GM19438 (cell line): ENCODE data around the gene GCNT1.
"Not testable (repeated sequence)": the region's sequence is repeated elsewhere in the genome, so short reads cannot be mapped to it uniquely, and the experiment has no call there.

Experiments
- ATAC-seq: cut with Tn5 transposase; IDR thresholded peaks from one replicate; pipeline ENCODE4 v1.9.1; 2021; ENCODE audit warnings: low read depth; ENCODE audit not compliant: unreplicated experiment

Gene GCNT1

GRCh38 chr9:76441551-76442322 lies 17.2 kb upstream of the GCNT1 start:
- ATAC-seq: peak; percentile 55

DNA sequence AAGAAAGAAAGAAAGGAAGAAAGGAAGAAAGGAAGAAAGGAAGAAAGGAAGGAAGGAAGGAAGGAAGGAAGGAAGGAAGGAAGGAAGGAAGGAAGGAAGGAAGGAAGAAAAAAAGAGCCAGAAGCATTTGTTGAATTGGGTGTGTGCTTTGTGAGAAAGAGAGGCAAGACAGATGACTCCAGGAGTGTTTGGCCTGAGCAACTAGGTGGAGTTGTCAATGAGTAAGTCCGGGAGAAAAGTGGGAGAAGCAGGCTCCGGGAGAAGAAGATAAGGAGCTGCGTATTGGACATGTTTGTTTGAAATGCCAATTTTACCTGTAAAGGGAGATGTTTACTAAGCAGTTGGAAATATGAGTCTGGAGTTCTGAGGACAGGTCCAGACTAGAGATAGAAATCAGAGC lies 15.1 kb upstream of the GCNT1 start:
- no peak for ATAC-seq

- no peak for ATAC-seq
These were observed 14.6 kb upstream of the GCNT1 start for GRCh38 chr9:76444322-76444929.

- no peak for ATAC-seq
These were observed 13.0 kb upstream of the GCNT1 start for GRCh38 chr9:76445976-76446375.

DNA sequence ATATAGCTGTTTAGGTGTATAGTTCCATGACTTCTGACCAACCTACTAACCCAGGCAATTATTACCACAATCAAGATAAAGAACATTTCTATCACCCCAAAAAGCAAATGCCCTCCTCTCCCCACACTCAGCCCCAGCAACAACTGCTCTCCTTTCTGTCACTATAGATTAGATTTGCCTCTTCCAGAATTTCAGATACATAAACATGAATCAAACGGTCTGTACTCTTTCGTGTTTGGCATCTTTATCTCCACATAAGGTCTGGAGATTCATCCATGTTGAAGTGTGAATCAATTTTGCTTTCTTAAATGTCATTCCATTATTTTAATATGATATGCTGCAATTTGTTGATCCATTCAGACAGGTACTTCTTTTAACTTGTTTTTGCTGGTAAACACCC lies 10.5 kb upstream of the GCNT1 start:
- ATAC-seq: no peak

GRCh38 chr9:76451234-76451633 lies 7.7 kb upstream of the GCNT1 start:
- ATAC-seq: no peak

GRCh38 chr9:76452839-76453238 lies 6.1 kb upstream of the GCNT1 start:
- ATAC-seq: no peak

DNA sequence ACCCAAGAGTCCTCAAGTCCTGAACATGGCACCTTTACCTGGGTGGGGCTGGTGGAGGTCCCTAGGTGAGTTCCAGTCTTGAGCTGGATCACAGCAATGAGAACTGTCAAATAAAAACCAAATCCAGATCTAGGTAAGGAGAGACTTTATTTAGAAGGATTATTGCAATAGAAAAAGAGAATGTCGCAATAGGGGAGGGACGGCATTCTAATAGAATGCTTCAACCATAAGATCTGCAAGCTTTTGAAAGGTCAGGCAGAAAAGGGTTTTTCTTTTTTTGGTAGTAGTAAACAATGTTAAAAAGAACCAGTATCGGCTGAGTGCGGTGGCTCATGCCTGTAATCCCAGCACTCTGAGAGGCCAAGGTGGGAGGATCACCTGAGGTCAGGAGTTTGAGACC lies 5.2 kb upstream of the GCNT1 start:
- no peak for ATAC-seq

DNA sequence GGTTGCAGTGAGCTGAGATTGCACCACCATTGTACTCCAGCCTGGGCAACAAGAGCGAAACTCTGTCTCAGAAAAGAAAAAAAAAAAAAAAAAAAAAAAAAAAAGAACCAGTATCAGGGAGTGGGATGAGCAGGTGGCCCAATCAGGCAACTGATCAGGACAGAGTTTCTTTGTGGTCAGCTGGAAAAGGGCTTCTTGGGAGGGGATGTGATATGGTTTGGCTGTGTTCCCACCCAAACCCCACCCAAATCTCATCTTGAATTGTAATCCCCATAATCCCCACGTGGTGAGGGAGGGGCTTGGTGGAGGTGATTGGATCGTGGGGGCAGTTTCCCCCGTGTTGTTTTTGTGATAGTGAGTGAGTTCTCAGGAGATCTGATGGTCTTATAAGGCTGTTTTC lies 4.7 kb upstream of the GCNT1 start:
- no peak for ATAC-seq

GRCh38 chr9:76456202-76456926 lies 2.6 kb upstream of the GCNT1 start:
- no peak for ATAC-seq

- ATAC-seq: no peak
These were observed 983 bp downstream of the GCNT1 start for GRCh38 chr9:76459694-76460635.

DNA sequence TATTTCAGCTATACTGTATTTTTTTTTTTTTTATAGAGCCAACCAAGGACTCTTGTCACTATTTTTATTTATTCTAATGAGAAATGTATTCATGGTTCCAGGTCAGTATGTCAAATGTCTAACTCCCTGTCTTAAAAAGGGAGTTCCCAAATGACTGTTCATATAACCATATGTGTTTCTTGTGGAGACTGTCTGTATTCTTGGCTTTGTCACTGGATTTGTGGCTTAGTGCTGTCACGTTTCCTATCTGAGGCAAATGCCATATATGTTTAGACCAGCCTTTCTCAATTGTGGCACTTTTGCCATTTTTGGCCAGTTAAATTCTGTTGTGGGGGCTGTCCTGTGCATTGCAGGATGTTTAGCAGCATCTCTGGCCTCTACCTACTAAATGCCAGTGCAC lies 3.1 kb downstream of the GCNT1 start:
- ATAC-seq: no peak

- no peak for ATAC-seq
These were observed 4.2 kb downstream of the GCNT1 start for GRCh38 chr9:76463211-76463610.

GRCh38 chr9:76464706-76465105 lies 5.7 kb downstream of the GCNT1 start:
- no peak for ATAC-seq

GRCh38 chr9:76465442-76466298 lies 6.7 kb downstream of the GCNT1 start:
- no peak for ATAC-seq

GRCh38 chr9:76466299-76466605 lies 7.3 kb downstream of the GCNT1 start:
- ATAC-seq: no peak

GRCh38 chr9:76474419-76474818 lies 15.4 kb downstream of the GCNT1 start:
- no peak for ATAC-seq

DNA sequence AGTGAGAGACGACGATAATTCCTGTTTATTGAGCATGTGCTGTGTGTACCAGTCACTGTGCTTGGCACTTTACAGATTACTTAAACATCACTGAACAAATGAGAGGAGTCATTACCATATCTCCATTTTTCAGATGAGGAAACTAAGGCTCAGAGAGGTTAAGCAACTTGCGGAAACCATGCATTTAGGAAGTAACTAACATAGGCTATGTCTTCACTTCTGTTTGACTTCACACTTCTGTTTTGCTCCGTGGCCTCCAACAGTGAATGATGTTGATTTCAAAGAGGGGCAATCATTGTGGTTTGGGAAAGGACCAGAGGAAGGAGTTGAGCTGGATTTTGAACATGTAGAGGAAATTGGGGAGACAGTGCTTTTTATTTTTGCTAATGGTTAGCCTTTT lies 16.7 kb downstream of the GCNT1 start:
- no peak for ATAC-seq

GRCh38 chr9:76477818-76478217 lies 18.8 kb downstream of the GCNT1 start:
- ATAC-seq: not testable (repeated sequence)

DNA sequence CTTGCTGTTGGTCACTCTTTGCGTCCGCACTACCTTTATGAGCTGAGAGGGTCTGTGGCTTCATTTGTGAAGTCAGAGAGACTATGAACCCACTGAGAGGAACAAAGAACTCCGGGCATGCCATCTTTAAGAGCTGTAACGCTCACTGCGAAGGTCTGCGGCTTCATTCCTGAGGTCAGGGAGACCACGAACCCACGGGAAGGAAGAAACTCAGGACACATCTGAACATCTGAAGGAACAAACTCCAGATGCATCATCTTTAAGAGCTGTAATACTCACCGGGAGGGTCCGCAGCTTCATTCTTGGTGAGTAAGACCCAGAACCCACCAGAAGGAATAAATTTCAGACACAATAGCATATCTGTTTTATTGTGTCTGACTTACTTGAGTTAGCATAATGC lies 19.2 kb downstream of the GCNT1 start:
- ATAC-seq: no peak
